HEK293 (cell line): ENCODE measurements around the gene NSL1.

ENCODE experiments used
- CTCF ChIA-PET: fragments of 350-600 bp; formaldehyde crosslinking; extraction: SDS; loops from one replicate; lab custom pipeline; 2021; ENCODE audit warnings: antibody characterized with exemption; lab: Yijun Ruan, JAX
- POLR2A ChIA-PET: fragments of 300-600 bp; formaldehyde crosslinking; extraction: SDS; loops from one replicate; lab custom pipeline; 2020; ENCODE audit warnings: antibody characterized with exemption, inconsistent platforms; lab: Yijun Ruan, JAX
- H3K27ac ChIP-seq: fragments of 200-500 bp; sonication (Bioruptor generic); 2 replicates; pipeline ENCODE4 v1.5.1; 2014; ENCODE audit warnings: low read depth, low read length, control low read depth, inconsistent platforms; ENCODE audit errors: extremely low read depth
- H3K36me3 ChIP-seq, 2 experiments: fragments of 200-500 bp in 1 of 2; sonication (Bioruptor generic) in 1 of 2; 1 replicate in 1 of 2; 2 replicates in 1 of 2; pipeline ENCODE4 v1.5.1; 2014 to 2017; ENCODE audit warnings: inconsistent platforms in 2 of 2, low read length in 2 of 2; ENCODE audit not compliant: control insufficient read depth in 2 of 2, insufficient read depth in 1 of 2
- H3K4me1 ChIP-seq: fragments of 200-500 bp; sonication (Bioruptor generic); 2 replicates; pipeline ENCODE4 v1.5.1; 2014; ENCODE audit warnings: mild to moderate bottlenecking, low read length, inconsistent platforms; ENCODE audit not compliant: control insufficient read depth, insufficient read depth
- H3K4me3 ChIP-seq: 2 replicates; pipeline ENCODE4 v1.5.1; 2011; ENCODE audit warnings: low read depth, mild to moderate bottlenecking, control low read depth, low read length, moderate library complexity
- H3K9me3 ChIP-seq: fragments of 200-500 bp; sonication (Bioruptor generic); 2 replicates; pipeline ENCODE4 v1.5.1; 2014; ENCODE audit warnings: low read depth, low read length, inconsistent platforms; ENCODE audit not compliant: control insufficient read depth, insufficient read depth
- BCL6B ChIP-seq: fragments of 450-650 bp; formaldehyde crosslinking; IDR thresholded peaks from 2 replicates; pipeline ENCODE4 v1.5.1; 2017; ENCODE audit warnings: missing biosample characterization, missing genetic modification characterization
- FEZF1 ChIP-seq: fragments of 450-650 bp; formaldehyde crosslinking; IDR thresholded peaks from 2 replicates; pipeline ENCODE4 v1.5.1; 2016; ENCODE audit warnings: missing biosample characterization, missing genetic modification characterization
- KLF17 ChIP-seq: fragments of 450-650 bp; formaldehyde crosslinking; IDR thresholded peaks from 2 replicates; pipeline ENCODE4 v1.5.1; 2016; ENCODE audit warnings: missing biosample characterization, missing genetic modification characterization
- OVOL3 ChIP-seq: fragments of 450-650 bp; formaldehyde crosslinking; IDR thresholded peaks from 2 replicates; pipeline ENCODE4 v1.5.1; 2016; ENCODE audit warnings: missing biosample characterization, missing genetic modification characterization
- SETDB1 ChIP-seq: IDR thresholded peaks from one replicate; pipeline ENCODE4 v1.6.1; 2017; ENCODE audit warnings: mild to moderate bottlenecking, low read length, moderate library complexity, mixed read lengths; ENCODE audit not compliant: insufficient read length
- ZBTB1 ChIP-seq: fragments of 450-650 bp; formaldehyde crosslinking; IDR thresholded peaks from 2 replicates; pipeline ENCODE4 v1.5.1; 2016; ENCODE audit warnings: missing biosample characterization, missing genetic modification characterization
- ZFHX2 ChIP-seq: fragments of 450-650 bp; formaldehyde crosslinking; conservative IDR thresholded peaks from 2 replicates; pipeline ENCODE4 v1.5.1; 2016; ENCODE audit warnings: missing biosample characterization, missing genetic modification characterization
- ZNF146 ChIP-seq: fragments of 450-650 bp; formaldehyde crosslinking; IDR thresholded peaks from 2 replicates; pipeline ENCODE4 v1.5.1; 2016; ENCODE audit warnings: missing biosample characterization, missing genetic modification characterization
- ZNF391 ChIP-seq: fragments of 450-650 bp; formaldehyde crosslinking; IDR thresholded peaks from 2 replicates; pipeline ENCODE4 v1.5.1; 2016; ENCODE audit warnings: low read depth, missing biosample characterization, missing genetic modification characterization, borderline replicate concordance
- ZNF513 ChIP-seq: fragments of 450-650 bp; IDR thresholded peaks from 2 replicates; pipeline ENCODE4 v1.5.1; 2018; ENCODE audit warnings: missing biosample characterization, missing genetic modification characterization
- ZNF580 ChIP-seq: fragments of 450-650 bp; formaldehyde crosslinking; IDR thresholded peaks from 2 replicates; pipeline ENCODE4 v1.5.1; 2016; ENCODE audit warnings: missing biosample characterization, missing genetic modification characterization
- ZNF585B ChIP-seq: fragments of 450-650 bp; formaldehyde crosslinking; IDR thresholded peaks from 2 replicates; pipeline ENCODE4 v1.5.1; 2016; ENCODE audit warnings: missing biosample characterization, missing genetic modification characterization
- ZNF658 ChIP-seq: fragments of 450-650 bp; formaldehyde crosslinking; IDR thresholded peaks from 2 replicates; pipeline ENCODE4; 2016; ENCODE audit warnings: missing biosample characterization, missing genetic modification characterization
- ZNF677 ChIP-seq: fragments of 450-650 bp; IDR thresholded peaks from 2 replicates; pipeline ENCODE4 v1.5.0; 2018; ENCODE audit warnings: missing biosample characterization, mild to moderate bottlenecking, missing genetic modification characterization, moderate library complexity
- ZNF692 ChIP-seq: fragments of 450-650 bp; formaldehyde crosslinking; IDR thresholded peaks from 2 replicates; pipeline ENCODE4 v1.5.1; 2016; ENCODE audit warnings: missing biosample characterization, missing genetic modification characterization

Gene NSL1

GRCh38 chr1:212716161-212716560 lies 75.4 kb downstream of the NSL1 start:
- ChIA-PET CTCF (interaction anchor here (1.4 to 2.1 kb wide), 3 partner anchors 13 to 51 kb away, joined by 4 to 5 read pairs (median 5); no protein-coding TSS in a partner anchor), POLR2A (no interaction called here)
- Histone ChIP-seq H3K27ac (no peak overlapping the region), H3K36me3 (no peaks in the 10 kb centered on the region), H3K9me3 (no peaks in the 10 kb centered on the region), H3K4me1 (no peaks in the 10 kb centered on the region), H3K4me3 (no peak overlapping the region)
- no peak for TF ChIP-seq OVOL3 (tag by site-specific recombination)
- no peak for TF ChIP-seq ZNF580
- no peak for TF ChIP-seq ZNF677 (tag by site-specific recombination)
- no peak for TF ChIP-seq ZNF585B
- TF ChIP-seq BCL6B (tag by site-specific recombination), result no peak
- TF ChIP-seq FEZF1, result no peak
- TF ChIP-seq ZNF692 (tag by site-specific recombination), result no peak
- no peak for TF ChIP-seq KLF17 (tag by site-specific recombination)
- no peak for TF ChIP-seq ZBTB1 (tag by site-specific recombination)
- no peak for TF ChIP-seq SETDB1
- no peak for TF ChIP-seq ZFHX2 (tag by site-specific recombination)
- TF ChIP-seq ZNF391 (tag by site-specific recombination), result no peak
- no peak for TF ChIP-seq ZNF513

GRCh38 chr1:212713465-212714136 lies 78.0 kb downstream of the NSL1 start:
- Histone ChIP-seq H3K4me1 (no peaks in the 10 kb centered on the region), H3K27ac (no peak overlapping the region), H3K9me3 (no peaks in the 10 kb centered on the region), H3K36me3 (no peaks in the 10 kb centered on the region)
- CTCF ChIA-PET, result no interaction called here
- no peak for TF ChIP-seq ZNF658 (tag by site-specific recombination)
- TF ChIP-seq ZNF146 (tag by site-specific recombination), result peak; percentile 35; the same call in 1 of the 2 replicates
- TF ChIP-seq, all 188 proteins: peak for 1
- POLR2A ChIA-PET, result no interaction called here
- H3K4me3 ChIP-seq, result no peak overlapping the region
